ENCODE data around the gene NFE2L3. TPM values are rescaled to one million over a fixed set of nuclear protein-coding genes. Genes with fewer than 3 reads are reported as not detected.

The NFE2L3 gene
- total RNA-seq, 2 donors from 2014 or later = 2.8 to 4.5 TPM

GRCh38 chr7:26212921-26213718, 61.1 kb downstream of the NFE2L3 start:
- TF ChIP-seq CTCF (IDR thresholded peaks at IDR 0.05) = no peak
- no peaks in the 10 kb centered on the region for H3K9me3 ChIP-seq
- no peak for ATAC-seq (ENCODE audit: insufficient number of reproducible peaks, low FRiP score, low read depth)
- DNase-seq (ENCODE audit: low spot score) = no peak
- no peak overlapping the region for H3K4me3 ChIP-seq
- H3K27ac ChIP-seq = no peak overlapping the region
- H3K4me1 ChIP-seq (ENCODE audit: control insufficient read depth in 1 of 2, low read depth in 2 of 2) = no peaks in the 10 kb centered on the region
- H3K27me3 ChIP-seq (replicated peaks; ENCODE audit: insufficient read depth) = no peaks in the 10 kb centered on the region
- H3K36me3 ChIP-seq = peaks cover 12% of the 10 kb centered on the region

GRCh38 chr7:26213807-26214515, 62.0 kb downstream of the NFE2L3 start:
- no peak for ATAC-seq (ENCODE audit: insufficient number of reproducible peaks, low FRiP score, low read depth)
- no peak for TF ChIP-seq CTCF (IDR thresholded peaks at IDR 0.05)
- no peak for DNase-seq (ENCODE audit: low spot score)
- H3K36me3 ChIP-seq = peaks cover 12% of the 10 kb centered on the region
- H3K27ac ChIP-seq = no peak overlapping the region
- H3K4me1 ChIP-seq (ENCODE audit: control insufficient read depth in 1 of 2, low read depth in 2 of 2) = no peaks in the 10 kb centered on the region
- H3K9me3 ChIP-seq = no peaks in the 10 kb centered on the region
- H3K4me3 ChIP-seq = no peak overlapping the region
- no peaks in the 10 kb centered on the region for H3K27me3 ChIP-seq (replicated peaks; ENCODE audit: insufficient read depth)

GRCh38 chr7:26216049-26216448, 64.1 kb downstream of the NFE2L3 start:
- peaks cover 4% of the 10 kb centered on the region for H3K36me3 ChIP-seq
- H3K27me3 ChIP-seq (replicated peaks; ENCODE audit: insufficient read depth) = no peaks in the 10 kb centered on the region
- no peak for ATAC-seq (ENCODE audit: insufficient number of reproducible peaks, low FRiP score, low read depth)
- no peak for TF ChIP-seq CTCF (IDR thresholded peaks at IDR 0.05)
- no peak overlapping the region for H3K4me3 ChIP-seq
- no peak for DNase-seq (ENCODE audit: low spot score)
- H3K9me3 ChIP-seq = no peaks in the 10 kb centered on the region
- H3K27ac ChIP-seq = no peak overlapping the region
- H3K4me1 ChIP-seq (ENCODE audit: control insufficient read depth in 1 of 2, low read depth in 2 of 2) = no peaks in the 10 kb centered on the region

- Histone ChIP-seq H3K27me3 (replicated peaks; ENCODE audit: insufficient read depth) (no peaks in the 10 kb centered on the region), H3K4me1 (ENCODE audit: control insufficient read depth in 1 of 2, low read depth in 2 of 2) (no peaks in the 10 kb centered on the region), H3K4me3 (no peak overlapping the region), H3K36me3 (no peaks in the 10 kb centered on the region), H3K27ac (no peak overlapping the region), H3K9me3 (no peaks in the 10 kb centered on the region)
- DNase-seq (ENCODE audit: low spot score) (no peak), ATAC-seq (ENCODE audit: insufficient number of reproducible peaks, low FRiP score, low read depth) (no peak)
- TF ChIP-seq CTCF (IDR thresholded peaks at IDR 0.05) = no peak
Observed at GRCh38 chr7:26224359-26224758, 72.4 kb downstream of the NFE2L3 start.

- Histone ChIP-seq H3K27ac (no peak overlapping the region), H3K9me3 (no peaks in the 10 kb centered on the region), H3K27me3 (replicated peaks; ENCODE audit: insufficient read depth) (no peaks in the 10 kb centered on the region), H3K4me1 (ENCODE audit: control insufficient read depth in 1 of 2, low read depth in 2 of 2) (no peaks in the 10 kb centered on the region), H3K36me3 (no peaks in the 10 kb centered on the region), H3K4me3 (no peak overlapping the region)
- TF ChIP-seq CTCF (IDR thresholded peaks at IDR 0.05) = no peak
- no peak for DNase-seq (ENCODE audit: low spot score)
- no peak for ATAC-seq (ENCODE audit: insufficient number of reproducible peaks, low FRiP score, low read depth)
Observed at GRCh38 chr7:26227987-26228386, 76.0 kb downstream of the NFE2L3 start.

All from thoracic aorta (tissue), 2 donors.